ENCODE results near the gene KIAA0825. TPM values are rescaled to one million over a fixed set of nuclear protein-coding genes. Genes with fewer than 3 reads are reported as not detected.

Gene KIAA0825
- total RNA-seq, 4 donors from 2014 or later, result 1.2 to 5.3 (median 4.0) TPM

DNA sequence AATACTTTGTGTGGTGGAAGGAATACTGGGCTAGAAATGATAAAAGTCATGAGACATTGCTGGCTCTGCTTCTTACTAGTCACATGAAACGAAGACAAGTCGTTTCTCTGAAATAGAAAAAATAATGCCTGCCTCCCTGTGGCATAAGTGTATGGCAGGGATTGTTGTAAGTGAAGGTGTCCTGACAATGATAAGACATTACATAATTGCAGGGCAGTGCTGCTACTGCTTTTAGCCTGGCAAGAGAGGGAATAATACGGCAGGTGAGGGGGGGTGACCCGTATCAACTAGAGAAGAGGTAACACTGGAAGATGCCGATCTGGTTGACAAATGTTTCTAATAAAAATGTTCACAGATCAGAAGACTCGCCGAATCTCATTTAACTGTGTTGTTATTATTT, 314.3 kb downstream of the KIAA0825 start:
- no peaks in the 10 kb centered on the region for H3K9me3 ChIP-seq
- no peaks in the 10 kb centered on the region for H3K4me1 ChIP-seq
- no peak for DNase-seq
- H3K27me3 ChIP-seq, result no peaks in the 10 kb centered on the region
- no peaks in the 10 kb centered on the region for H3K36me3 ChIP-seq
- WGBS, 2 donors (ENCODE audit: low coverage in 1 of 2), result 86 to 88% methylated on average over 7 of the region's 7 CpGs
- H3K4me3 ChIP-seq, result no peak overlapping the region
- in situ Hi-C loops (cut with MboI; ENCODE audit: low pct_ligation_motif_present in 1 of 4, low pct_unique_long_range_greater_than_20kb in 1 of 4, low sequenced_read_pairs in 3 of 4), result no loop called here
- intact Hi-C loops (cut with DNase I; ENCODE audit: low total_unique reads), result no loop called here
- TF ChIP-seq EP300 (IDR thresholded peaks at IDR 0.05; ENCODE audit: low read depth) (no peak), POLR2AphosphoS5 (IDR thresholded peaks at IDR 0.05) (no peak), POLR2A (IDR thresholded peaks at IDR 0.05) (no peak)
- TF ChIP-seq, protein P1, sequence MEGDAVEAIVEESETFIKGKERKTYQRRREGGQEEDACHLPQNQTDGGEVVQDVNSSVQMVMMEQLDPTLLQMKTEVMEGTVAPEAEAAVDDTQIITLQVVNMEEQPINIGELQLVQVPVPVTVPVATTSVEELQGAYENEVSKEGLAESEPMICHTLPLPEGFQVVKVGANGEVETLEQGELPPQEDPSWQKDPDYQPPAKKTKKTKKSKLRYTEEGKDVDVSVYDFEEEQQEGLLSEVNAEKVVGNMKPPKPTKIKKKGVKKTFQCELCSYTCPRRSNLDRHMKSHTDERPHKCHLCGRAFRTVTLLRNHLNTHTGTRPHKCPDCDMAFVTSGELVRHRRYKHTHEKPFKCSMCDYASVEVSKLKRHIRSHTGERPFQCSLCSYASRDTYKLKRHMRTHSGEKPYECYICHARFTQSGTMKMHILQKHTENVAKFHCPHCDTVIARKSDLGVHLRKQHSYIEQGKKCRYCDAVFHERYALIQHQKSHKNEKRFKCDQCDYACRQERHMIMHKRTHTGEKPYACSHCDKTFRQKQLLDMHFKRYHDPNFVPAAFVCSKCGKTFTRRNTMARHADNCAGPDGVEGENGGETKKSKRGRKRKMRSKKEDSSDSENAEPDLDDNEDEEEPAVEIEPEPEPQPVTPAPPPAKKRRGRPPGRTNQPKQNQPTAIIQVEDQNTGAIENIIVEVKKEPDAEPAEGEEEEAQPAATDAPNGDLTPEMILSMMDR (IDR thresholded peaks at IDR 0.05), result no peak
- no peak overlapping the region for H3K27ac ChIP-seq

DNA sequence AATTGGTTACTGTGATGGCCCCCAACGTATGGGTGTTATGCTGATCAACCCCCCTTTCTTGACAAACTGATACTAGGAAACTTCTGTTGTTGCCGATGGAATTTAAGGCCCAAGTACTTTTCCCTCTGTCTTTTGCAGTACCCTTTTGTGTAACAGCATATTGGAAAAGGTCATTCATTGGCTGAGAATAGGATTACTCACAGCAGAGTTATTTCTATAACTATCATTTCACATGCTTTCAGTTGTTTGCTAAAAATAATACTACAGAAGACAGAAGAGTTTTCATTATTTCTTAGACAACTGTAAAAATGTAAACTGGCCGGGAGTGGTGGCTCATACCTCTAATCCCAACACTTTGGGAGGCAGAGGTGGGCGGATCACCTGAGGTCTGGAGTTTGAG, 329.5 kb downstream of the KIAA0825 start:
- Histone ChIP-seq H3K4me3 (no peak overlapping the region), H3K4me1 (no peaks in the 10 kb centered on the region), H3K36me3 (no peaks in the 10 kb centered on the region), H3K27ac (no peak overlapping the region), H3K9me3 (no peaks in the 10 kb centered on the region), H3K27me3 (no peaks in the 10 kb centered on the region)
- intact Hi-C loops (cut with DNase I; ENCODE audit: low total_unique reads), result no loop called here
- WGBS, 2 donors (ENCODE audit: low coverage in 1 of 2), result 72 to 85% methylated on average over 4 of the region's 4 CpGs
- TF ChIP-seq POLR2AphosphoS5 (IDR thresholded peaks at IDR 0.05) (no peak), EP300 (IDR thresholded peaks at IDR 0.05; ENCODE audit: low read depth) (no peak), POLR2A (IDR thresholded peaks at IDR 0.05) (no peak)
- TF ChIP-seq, protein P1 (IDR thresholded peaks at IDR 0.05), result no peak
- in situ Hi-C loops (cut with MboI; ENCODE audit: low pct_ligation_motif_present in 1 of 4, low pct_unique_long_range_greater_than_20kb in 1 of 4, low sequenced_read_pairs in 3 of 4), result no loop called here
- DNase-seq, result no peak

DNA sequence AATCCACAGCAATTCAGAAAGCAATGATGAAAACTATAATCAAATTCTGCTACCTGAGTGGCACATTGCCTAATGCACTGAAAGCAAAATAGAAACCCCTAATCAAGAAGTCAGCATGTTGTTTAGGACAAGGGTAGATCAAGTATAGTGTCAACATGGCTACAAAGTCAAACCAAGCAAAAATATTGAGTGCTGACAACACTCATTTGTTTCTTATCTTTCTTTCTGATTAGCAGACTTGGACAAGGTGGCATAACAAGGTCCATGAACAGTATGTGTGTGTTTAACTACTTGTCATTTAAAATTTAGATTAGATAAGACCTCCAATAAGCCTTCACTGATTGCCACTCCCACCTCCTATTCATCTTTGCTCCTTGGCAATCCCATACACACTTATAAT, 332.4 kb downstream of the KIAA0825 start:
- Histone ChIP-seq H3K27me3 (no peaks in the 10 kb centered on the region), H3K9me3 (no peaks in the 10 kb centered on the region), H3K36me3 (no peaks in the 10 kb centered on the region), H3K27ac (no peak overlapping the region), H3K4me1 (no peaks in the 10 kb centered on the region), H3K4me3 (no peak overlapping the region)
- TF ChIP-seq, protein P1 (IDR thresholded peaks at IDR 0.05), result no peak
- TF ChIP-seq POLR2A (IDR thresholded peaks at IDR 0.05) (no peak), POLR2AphosphoS5 (IDR thresholded peaks at IDR 0.05) (no peak), EP300 (IDR thresholded peaks at IDR 0.05; ENCODE audit: low read depth) (no peak)
- intact Hi-C loops (cut with DNase I; ENCODE audit: low total_unique reads), result no loop called here
- DNase-seq, result no peak
- in situ Hi-C loops (cut with MboI; ENCODE audit: low pct_ligation_motif_present in 1 of 4, low pct_unique_long_range_greater_than_20kb in 1 of 4, low sequenced_read_pairs in 3 of 4), result no loop called here

DNA sequence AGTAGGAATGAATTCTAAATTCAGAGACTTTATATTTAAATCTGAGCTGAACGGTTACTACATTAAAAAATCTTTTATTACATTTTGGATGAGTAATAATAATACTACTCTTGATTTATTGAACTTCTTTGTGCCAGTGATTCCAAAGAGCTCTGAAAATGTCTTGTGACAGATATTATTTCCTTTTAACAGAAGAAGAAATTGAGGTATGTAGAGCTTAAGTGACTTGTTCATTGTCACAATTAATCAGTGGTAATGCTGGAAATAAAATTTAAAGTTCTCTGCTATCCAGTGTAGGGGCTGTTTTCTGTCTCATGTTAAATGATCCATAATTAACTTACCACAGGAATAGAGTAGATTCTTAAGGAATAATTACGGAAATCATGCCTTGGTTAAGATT, 335.3 kb downstream of the KIAA0825 start:
- no peaks in the 10 kb centered on the region for H3K36me3 ChIP-seq
- no peak overlapping the region for H3K27ac ChIP-seq
- DNase-seq, result no peak
- in situ Hi-C loops (cut with MboI; ENCODE audit: low pct_ligation_motif_present in 1 of 4, low pct_unique_long_range_greater_than_20kb in 1 of 4, low sequenced_read_pairs in 3 of 4) (no loop called here), intact Hi-C loops (cut with DNase I; ENCODE audit: low total_unique reads) (no loop called here)
- TF ChIP-seq POLR2AphosphoS5 (IDR thresholded peaks at IDR 0.05) (no peak), EP300 (IDR thresholded peaks at IDR 0.05; ENCODE audit: low read depth) (no peak), POLR2A (IDR thresholded peaks at IDR 0.05) (no peak)
- TF ChIP-seq, protein P1 (IDR thresholded peaks at IDR 0.05), result no peak
- H3K4me3 ChIP-seq, result no peak overlapping the region
- no peaks in the 10 kb centered on the region for H3K9me3 ChIP-seq
- WGBS, 2 donors (ENCODE audit: low coverage in 1 of 2), result 69 to 81% methylated on average over 2 of the region's 2 CpGs
- H3K27me3 ChIP-seq, result no peaks in the 10 kb centered on the region
- H3K4me1 ChIP-seq, result no peaks in the 10 kb centered on the region
